Astrocyte (in vitro differentiated cells and primary cell): ENCODE results near the gene MYO15B. TPM values are rescaled to one million over a fixed set of nuclear protein-coding genes. Genes with fewer than 3 reads are reported as not detected.

Source experiments
- DNase-seq: peaks from one replicate; pipeline ENCODE4 v3.0.0-alpha.2; 2010; ENCODE audit warnings: low read depth
- FAIRE-seq: peaks from 2 replicates; lab custom pipeline; 2011; peaks lifted over from hg19 to GRCh38; lab: Jason Lieb, UNC
- H2AFZ ChIP-seq: 2 replicates; pipeline ENCODE4 v1.6.0; 2012; ENCODE audit warnings: low read depth, low read length, inconsistent platforms
- H3K27ac ChIP-seq: 2 replicates; pipeline ENCODE4 v1.5.1; 2011; ENCODE audit warnings: low read depth, low read length, inconsistent platforms
- H3K27me3 ChIP-seq: 2 replicates; pipeline ENCODE4 v1.6.0; 2011; ENCODE audit warnings: low read length, inconsistent platforms; ENCODE audit not compliant: insufficient read depth
- H3K36me3 ChIP-seq: 2 replicates; pipeline ENCODE4 v1.5.1; 2011; ENCODE audit warnings: low read length, inconsistent platforms; ENCODE audit not compliant: insufficient read depth
- H3K4me1 ChIP-seq: 2 replicates; pipeline ENCODE4 v1.5.1; 2011; ENCODE audit warnings: low read length, inconsistent platforms; ENCODE audit not compliant: insufficient read depth
- H3K4me2 ChIP-seq: 2 replicates; pipeline ENCODE4 v1.6.0; 2012; ENCODE audit warnings: low read length, inconsistent platforms
- H3K4me3 ChIP-seq: 2 replicates; pipeline ENCODE4 v1.5.1; 2011; ENCODE audit warnings: low read depth, mild to moderate bottlenecking, low read length, inconsistent platforms; ENCODE audit not compliant: insufficient read depth
- H3K79me2 ChIP-seq: 2 replicates; pipeline ENCODE4 v1.6.0; 2012; ENCODE audit warnings: mild to moderate bottlenecking, low read length, inconsistent platforms; ENCODE audit not compliant: insufficient read depth
- H3K9ac ChIP-seq: 2 replicates; pipeline ENCODE4 v1.6.0; 2012; ENCODE audit warnings: mild to moderate bottlenecking, low read length, inconsistent platforms
- H3K9me3 ChIP-seq: 2 replicates; pipeline ENCODE4 v1.5.1; 2012; ENCODE audit warnings: low read depth, mild to moderate bottlenecking, low read length, inconsistent platforms; ENCODE audit not compliant: insufficient read depth
- H4K20me1 ChIP-seq: 2 replicates; pipeline ENCODE4 v1.6.0; 2012; ENCODE audit warnings: low read length, inconsistent platforms; ENCODE audit not compliant: insufficient read depth
- H3K27ac Mint-ChIP-seq: one replicate; pipeline ENCODE4 v1.8.0; 2021; ENCODE audit warnings: mild to moderate bottlenecking, mixed read lengths; ENCODE audit not compliant: unreplicated experiment
- H3K27me3 Mint-ChIP-seq: one replicate; pipeline ENCODE4 v1.8.0; 2021; ENCODE audit warnings: low read depth, mixed read lengths; ENCODE audit not compliant: unreplicated experiment
- H3K36me3 Mint-ChIP-seq: one replicate; pipeline ENCODE4 v1.8.0; 2021; ENCODE audit warnings: low read depth, mixed read lengths; ENCODE audit not compliant: unreplicated experiment
- H3K4me1 Mint-ChIP-seq: one replicate; pipeline ENCODE4 v1.8.0; 2021; ENCODE audit warnings: low read depth, mixed read lengths; ENCODE audit not compliant: unreplicated experiment
- H3K4me3 Mint-ChIP-seq: one replicate; pipeline ENCODE4 v1.8.0; 2021; ENCODE audit warnings: mild to moderate bottlenecking, moderate library complexity, mixed read lengths; ENCODE audit not compliant: unreplicated experiment
- H3K9me3 Mint-ChIP-seq: one replicate; pipeline ENCODE4 v1.8.0; 2021; ENCODE audit warnings: mild to moderate bottlenecking, mixed read lengths; ENCODE audit not compliant: unreplicated experiment
- CTCF ChIP-seq: IDR thresholded peaks from 2 replicates; pipeline ENCODE4 v1.5.1; 2011; ENCODE audit warnings: low read depth, mild to moderate bottlenecking, inconsistent platforms, low read length, moderate library complexity; ENCODE audit not compliant: insufficient read depth
- EZH2 ChIP-seq: IDR thresholded peaks from 2 replicates; pipeline ENCODE4 v1.6.1; 2012; ENCODE audit warnings: mild to moderate bottlenecking, low read length, inconsistent platforms; ENCODE audit not compliant: insufficient read depth
- total RNA-seq: library from RNA; stranded (reverse); gene quantifications from 2 replicates; pipeline ENCODE4 v1.2.1, GENCODE V29; 2021

MYO15B gene
- total RNA-seq, 1 donor from 2014 or later: 3.5 TPM

DNA sequence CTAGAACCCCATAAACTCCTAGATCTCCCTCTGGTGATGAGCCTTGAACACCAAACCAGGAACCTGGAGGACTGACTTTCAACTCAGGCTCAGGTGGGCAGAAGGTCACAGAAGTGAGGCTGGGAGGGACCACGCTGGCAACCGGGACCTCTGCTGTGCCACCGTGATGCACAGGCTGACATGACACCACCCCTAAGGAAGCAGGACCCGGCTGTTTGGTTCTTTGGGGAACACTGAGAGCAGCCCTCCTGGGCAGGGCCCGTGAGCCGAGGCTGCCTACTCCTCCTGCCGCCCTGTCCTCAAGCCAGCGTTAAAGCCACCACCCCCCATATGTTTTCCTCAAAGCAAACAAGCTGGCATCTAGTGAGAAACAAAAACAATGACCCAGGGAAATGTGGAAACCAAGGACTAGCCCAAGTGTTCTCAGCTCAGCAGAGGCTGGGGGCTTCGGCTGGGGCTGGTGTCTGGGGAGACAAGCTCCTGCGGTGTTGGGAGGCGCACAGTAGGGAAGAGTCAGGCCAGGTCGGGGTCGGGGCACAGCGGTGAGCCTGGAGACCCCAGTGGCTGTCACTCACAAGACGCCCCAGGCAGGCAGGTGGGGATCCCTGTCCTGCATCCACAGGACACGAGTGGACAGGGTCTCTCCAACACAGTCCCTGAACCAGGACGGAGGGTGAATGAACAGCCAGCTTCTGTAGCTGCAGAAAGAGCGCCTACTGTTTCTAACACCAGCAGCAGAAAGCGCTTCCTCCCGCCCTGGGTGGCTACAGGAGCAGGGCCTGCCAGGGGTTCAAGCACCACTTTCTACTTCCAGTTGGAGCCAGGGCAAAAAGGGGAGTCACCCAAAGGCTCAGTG, 47.4 kb downstream of the MYO15B start:
- Histone ChIP-seq H3K9ac (no peak overlapping the region), H3K27me3 (no peaks in the 10 kb centered on the region), H3K79me2 (no peaks in the 10 kb centered on the region), H4K20me1 (peaks cover 7% of the 10 kb centered on the region), H3K4me2 (no peak overlapping the region), H2AFZ (no peak overlapping the region), H3K4me3 (no peak overlapping the region), H3K4me1 (peaks cover 13% of the 10 kb centered on the region), H3K36me3 (no peaks in the 10 kb centered on the region), H3K9me3 (no peaks in the 10 kb centered on the region), H3K27ac (no peak overlapping the region)
- Mint-ChIP-seq H3K27ac (no peak overlapping the region), H3K27me3 (no peaks in the 10 kb centered on the region), H3K4me3 (no peak overlapping the region), H3K4me1 (peaks cover 6% of the 10 kb centered on the region), H3K9me3 (no peaks in the 10 kb centered on the region), H3K36me3 (peaks cover 6% of the 10 kb centered on the region)
- DNase-seq: no peak
- TF ChIP-seq EZH2: no peak
- no peak for TF ChIP-seq CTCF
- no peak for FAIRE-seq

DNA sequence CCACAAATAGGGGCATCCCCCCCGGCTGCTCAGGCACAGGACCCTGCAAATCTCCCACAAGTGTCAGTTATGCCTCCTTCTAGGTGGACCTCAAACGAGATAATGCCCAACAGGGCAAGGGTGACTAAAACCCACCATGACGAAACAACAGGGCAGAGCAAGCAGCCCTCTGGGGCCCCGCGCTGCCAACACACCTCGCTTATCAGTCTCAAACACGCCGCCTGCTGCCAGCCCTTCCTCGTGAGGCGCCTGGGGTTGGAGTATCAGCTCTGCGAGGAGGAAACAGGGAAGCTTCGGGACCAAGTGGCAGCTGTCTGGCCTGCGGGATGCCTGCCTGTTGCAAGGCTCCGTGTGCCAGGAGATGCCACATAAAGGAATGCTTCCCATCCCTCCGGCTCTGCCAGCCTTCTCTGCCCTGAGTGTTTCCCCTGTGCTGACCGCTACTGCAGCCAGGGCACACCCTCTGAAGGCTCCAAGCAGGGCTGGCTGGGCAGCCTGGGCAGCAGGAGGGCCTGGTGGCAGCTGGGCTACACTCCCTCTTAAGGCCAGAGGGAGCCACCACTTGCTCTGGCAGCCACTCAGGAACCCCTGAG, 48.1 kb downstream of the MYO15B start:
- Histone ChIP-seq H3K4me2 (no peak overlapping the region), H3K9me3 (no peaks in the 10 kb centered on the region), H3K27ac (no peak overlapping the region), H3K4me3 (no peak overlapping the region), H2AFZ (no peak overlapping the region), H4K20me1 (peaks cover 7% of the 10 kb centered on the region), H3K79me2 (no peaks in the 10 kb centered on the region), H3K9ac (no peak overlapping the region), H3K4me1 (peaks cover 13% of the 10 kb centered on the region), H3K36me3 (no peaks in the 10 kb centered on the region), H3K27me3 (no peaks in the 10 kb centered on the region)
- Mint-ChIP-seq H3K4me3 (no peak overlapping the region), H3K4me1 (peaks cover 6% of the 10 kb centered on the region), H3K36me3 (peaks cover 6% of the 10 kb centered on the region), H3K27ac (no peak overlapping the region), H3K9me3 (no peaks in the 10 kb centered on the region), H3K27me3 (no peaks in the 10 kb centered on the region)
- TF ChIP-seq CTCF (no peak), EZH2 (no peak)
- DNase-seq (no peak), FAIRE-seq (no peak)
